Astrocyte (in vitro differentiated cells and primary cell): Measurements from ENCODE around the gene RAPGEF4. TPM values are rescaled to one million over a fixed set of nuclear protein-coding genes. Genes with fewer than 3 reads are reported as not detected.

ENCODE experiments used
- DNase-seq: peaks from one replicate; pipeline ENCODE4 v3.0.0-alpha.2; 2010; ENCODE audit warnings: low read depth
- FAIRE-seq: peaks from 2 replicates; lab custom pipeline; 2011; peaks lifted over from hg19 to GRCh38; lab: Jason Lieb, UNC
- H2AFZ ChIP-seq: 2 replicates; pipeline ENCODE4 v1.6.0; 2012; ENCODE audit warnings: low read depth, low read length, inconsistent platforms
- H3K27ac ChIP-seq: 2 replicates; pipeline ENCODE4 v1.5.1; 2011; ENCODE audit warnings: low read depth, low read length, inconsistent platforms
- H3K27me3 ChIP-seq: 2 replicates; pipeline ENCODE4 v1.6.0; 2011; ENCODE audit warnings: low read length, inconsistent platforms; ENCODE audit not compliant: insufficient read depth
- H3K36me3 ChIP-seq: 2 replicates; pipeline ENCODE4 v1.5.1; 2011; ENCODE audit warnings: low read length, inconsistent platforms; ENCODE audit not compliant: insufficient read depth
- H3K4me1 ChIP-seq: 2 replicates; pipeline ENCODE4 v1.5.1; 2011; ENCODE audit warnings: low read length, inconsistent platforms; ENCODE audit not compliant: insufficient read depth
- H3K4me2 ChIP-seq: 2 replicates; pipeline ENCODE4 v1.6.0; 2012; ENCODE audit warnings: low read length, inconsistent platforms
- H3K4me3 ChIP-seq: 2 replicates; pipeline ENCODE4 v1.5.1; 2011; ENCODE audit warnings: low read depth, mild to moderate bottlenecking, low read length, inconsistent platforms; ENCODE audit not compliant: insufficient read depth
- H3K79me2 ChIP-seq: 2 replicates; pipeline ENCODE4 v1.6.0; 2012; ENCODE audit warnings: mild to moderate bottlenecking, low read length, inconsistent platforms; ENCODE audit not compliant: insufficient read depth
- H3K9ac ChIP-seq: 2 replicates; pipeline ENCODE4 v1.6.0; 2012; ENCODE audit warnings: mild to moderate bottlenecking, low read length, inconsistent platforms
- H3K9me3 ChIP-seq: 2 replicates; pipeline ENCODE4 v1.5.1; 2012; ENCODE audit warnings: low read depth, mild to moderate bottlenecking, low read length, inconsistent platforms; ENCODE audit not compliant: insufficient read depth
- H4K20me1 ChIP-seq: 2 replicates; pipeline ENCODE4 v1.6.0; 2012; ENCODE audit warnings: low read length, inconsistent platforms; ENCODE audit not compliant: insufficient read depth
- H3K27ac Mint-ChIP-seq: one replicate; pipeline ENCODE4 v1.8.0; 2021; ENCODE audit warnings: mild to moderate bottlenecking, mixed read lengths; ENCODE audit not compliant: unreplicated experiment
- H3K27me3 Mint-ChIP-seq: one replicate; pipeline ENCODE4 v1.8.0; 2021; ENCODE audit warnings: low read depth, mixed read lengths; ENCODE audit not compliant: unreplicated experiment
- H3K36me3 Mint-ChIP-seq: one replicate; pipeline ENCODE4 v1.8.0; 2021; ENCODE audit warnings: low read depth, mixed read lengths; ENCODE audit not compliant: unreplicated experiment
- H3K4me1 Mint-ChIP-seq: one replicate; pipeline ENCODE4 v1.8.0; 2021; ENCODE audit warnings: low read depth, mixed read lengths; ENCODE audit not compliant: unreplicated experiment
- H3K4me3 Mint-ChIP-seq: one replicate; pipeline ENCODE4 v1.8.0; 2021; ENCODE audit warnings: mild to moderate bottlenecking, moderate library complexity, mixed read lengths; ENCODE audit not compliant: unreplicated experiment
- H3K9me3 Mint-ChIP-seq: one replicate; pipeline ENCODE4 v1.8.0; 2021; ENCODE audit warnings: mild to moderate bottlenecking, mixed read lengths; ENCODE audit not compliant: unreplicated experiment
- EZH2 ChIP-seq: IDR thresholded peaks from 2 replicates; pipeline ENCODE4 v1.6.1; 2012; ENCODE audit warnings: mild to moderate bottlenecking, low read length, inconsistent platforms; ENCODE audit not compliant: insufficient read depth
- total RNA-seq: library from RNA; stranded (reverse); gene quantifications from 2 replicates; pipeline ENCODE4 v1.2.1, GENCODE V29; 2021
- TF ChIP-seq, protein P1 (sequence below): IDR thresholded peaks from 2 replicates; pipeline ENCODE4 v1.5.1; 2011; ENCODE audit warnings: low read depth, mild to moderate bottlenecking, inconsistent platforms, low read length, moderate library complexity; ENCODE audit not compliant: insufficient read depth

RAPGEF4 gene
- total RNA-seq, 1 donor from 2014 or later: 1.1 TPM

DNA sequence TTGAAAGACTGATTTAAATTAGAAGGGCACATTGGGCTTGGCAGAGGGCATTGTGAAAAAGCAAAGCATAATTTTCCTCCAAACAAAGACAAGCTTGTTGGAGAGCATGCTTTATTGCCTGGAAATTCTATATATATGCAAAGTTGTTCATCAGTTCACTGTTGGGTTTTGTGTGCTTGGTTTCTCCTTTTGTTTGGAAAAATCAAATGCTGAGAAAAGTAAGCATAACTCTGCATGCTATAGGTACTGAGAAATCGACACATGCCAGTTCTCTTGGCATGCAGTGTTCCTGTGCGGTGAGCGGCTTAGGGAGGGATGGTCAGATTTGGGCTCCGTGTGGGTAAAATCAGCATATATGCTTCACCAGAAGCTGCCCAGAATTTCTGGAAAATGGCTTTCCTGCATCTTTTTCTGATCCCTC, 161.0 kb downstream of the RAPGEF4 start:
- no peak overlapping the region for H3K9ac ChIP-seq
- no peaks in the 10 kb centered on the region for H3K36me3 ChIP-seq
- H3K79me2 ChIP-seq: no peaks in the 10 kb centered on the region
- H2AFZ ChIP-seq: no peak overlapping the region
- H3K9me3 ChIP-seq: no peaks in the 10 kb centered on the region
- no peak overlapping the region for H3K4me3 ChIP-seq
- peaks cover 20% of the 10 kb centered on the region for H3K27me3 ChIP-seq
- no peaks in the 10 kb centered on the region for H4K20me1 ChIP-seq
- Mint-ChIP-seq H3K27me3 (peaks cover 37% of the 10 kb centered on the region), H3K4me3 (no peak overlapping the region), H3K4me1 (peaks cover 2% of the 10 kb centered on the region), H3K9me3 (peaks cover 5% of the 10 kb centered on the region), H3K36me3 (no peaks in the 10 kb centered on the region), H3K27ac (no peak overlapping the region)
- DNase-seq: no peak
- no peak overlapping the region for H3K4me2 ChIP-seq
- TF ChIP-seq, protein P1, sequence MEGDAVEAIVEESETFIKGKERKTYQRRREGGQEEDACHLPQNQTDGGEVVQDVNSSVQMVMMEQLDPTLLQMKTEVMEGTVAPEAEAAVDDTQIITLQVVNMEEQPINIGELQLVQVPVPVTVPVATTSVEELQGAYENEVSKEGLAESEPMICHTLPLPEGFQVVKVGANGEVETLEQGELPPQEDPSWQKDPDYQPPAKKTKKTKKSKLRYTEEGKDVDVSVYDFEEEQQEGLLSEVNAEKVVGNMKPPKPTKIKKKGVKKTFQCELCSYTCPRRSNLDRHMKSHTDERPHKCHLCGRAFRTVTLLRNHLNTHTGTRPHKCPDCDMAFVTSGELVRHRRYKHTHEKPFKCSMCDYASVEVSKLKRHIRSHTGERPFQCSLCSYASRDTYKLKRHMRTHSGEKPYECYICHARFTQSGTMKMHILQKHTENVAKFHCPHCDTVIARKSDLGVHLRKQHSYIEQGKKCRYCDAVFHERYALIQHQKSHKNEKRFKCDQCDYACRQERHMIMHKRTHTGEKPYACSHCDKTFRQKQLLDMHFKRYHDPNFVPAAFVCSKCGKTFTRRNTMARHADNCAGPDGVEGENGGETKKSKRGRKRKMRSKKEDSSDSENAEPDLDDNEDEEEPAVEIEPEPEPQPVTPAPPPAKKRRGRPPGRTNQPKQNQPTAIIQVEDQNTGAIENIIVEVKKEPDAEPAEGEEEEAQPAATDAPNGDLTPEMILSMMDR: no peak
- TF ChIP-seq EZH2: no peak
- FAIRE-seq: no peak
- H3K27ac ChIP-seq: no peak overlapping the region
- no peaks in the 10 kb centered on the region for H3K4me1 ChIP-seq

GRCh38 chr2:172900871-172901270, 165.2 kb downstream of the RAPGEF4 start:
- Histone ChIP-seq H3K79me2 (no peaks in the 10 kb centered on the region), H3K27ac (no peak overlapping the region), H3K36me3 (no peaks in the 10 kb centered on the region), H3K4me3 (no peak overlapping the region), H3K4me2 (no peak overlapping the region), H3K27me3 (peaks cover 10% of the 10 kb centered on the region), H3K9me3 (no peaks in the 10 kb centered on the region), H2AFZ (no peak overlapping the region), H3K4me1 (no peaks in the 10 kb centered on the region), H3K9ac (no peak overlapping the region), H4K20me1 (no peaks in the 10 kb centered on the region)
- peaks cover 4% of the 10 kb centered on the region for H3K4me1 Mint-ChIP-seq
- DNase-seq: no peak
- H3K9me3 Mint-ChIP-seq: peaks cover 3% of the 10 kb centered on the region
- no peak overlapping the region for H3K27ac Mint-ChIP-seq
- no peak for TF ChIP-seq EZH2
- TF ChIP-seq, protein P1: no peak
- no peak for FAIRE-seq
- no peaks in the 10 kb centered on the region for H3K36me3 Mint-ChIP-seq
- no peak overlapping the region for H3K4me3 Mint-ChIP-seq
- H3K27me3 Mint-ChIP-seq: peaks cover 22% of the 10 kb centered on the region

DNA sequence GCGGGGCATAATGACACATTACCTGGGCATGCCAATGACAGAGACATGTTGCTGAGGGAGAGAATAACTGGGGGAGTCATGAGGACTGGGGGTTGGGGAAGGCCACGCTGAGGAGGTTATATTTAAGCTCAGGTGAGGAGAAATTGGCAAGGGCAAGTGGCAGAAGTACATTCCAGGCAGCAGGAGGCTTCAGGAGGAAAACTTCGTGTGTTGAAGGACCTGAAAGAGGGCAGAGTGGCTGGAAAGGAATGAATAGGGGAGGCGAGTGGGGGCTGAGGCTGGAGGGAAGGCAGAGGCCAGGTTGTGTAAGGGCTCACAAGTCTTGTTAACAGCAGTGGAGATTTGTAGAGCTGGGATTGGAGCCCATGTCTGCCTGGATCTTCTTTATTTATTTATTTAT, 166.3 kb downstream of the RAPGEF4 start:
- H3K27ac ChIP-seq: no peak overlapping the region
- peaks cover 25% of the 10 kb centered on the region for H3K27me3 Mint-ChIP-seq

More for the DNA sequence above, 166.3 kb downstream of the RAPGEF4 start:
- Histone ChIP-seq H3K9me3 (no peaks in the 10 kb centered on the region), H3K4me2 (no peak overlapping the region), H2AFZ (no peak overlapping the region), H3K27me3 (peaks cover 7% of the 10 kb centered on the region), H4K20me1 (no peaks in the 10 kb centered on the region), H3K4me1 (no peaks in the 10 kb centered on the region), H3K36me3 (no peaks in the 10 kb centered on the region), H3K4me3 (no peak overlapping the region), H3K9ac (no peak overlapping the region), H3K79me2 (no peaks in the 10 kb centered on the region)
- FAIRE-seq (no peak), DNase-seq (no peak)
- Mint-ChIP-seq H3K36me3 (no peaks in the 10 kb centered on the region), H3K9me3 (peaks cover 3% of the 10 kb centered on the region), H3K4me1 (peaks cover 4% of the 10 kb centered on the region), H3K4me3 (no peak overlapping the region), H3K27ac (no peak overlapping the region)
- TF ChIP-seq, protein P1: no peak
- no peak for TF ChIP-seq EZH2
